Effector CD8-positive, alpha-beta T cell (primary cell): Measurements from ENCODE around the gene RFC3.

Experiments used
- DNase-seq: peaks from one replicate; lab custom pipeline; 2025; lab: John Stamatoyannopoulos, UW

RFC3 gene

DNA sequence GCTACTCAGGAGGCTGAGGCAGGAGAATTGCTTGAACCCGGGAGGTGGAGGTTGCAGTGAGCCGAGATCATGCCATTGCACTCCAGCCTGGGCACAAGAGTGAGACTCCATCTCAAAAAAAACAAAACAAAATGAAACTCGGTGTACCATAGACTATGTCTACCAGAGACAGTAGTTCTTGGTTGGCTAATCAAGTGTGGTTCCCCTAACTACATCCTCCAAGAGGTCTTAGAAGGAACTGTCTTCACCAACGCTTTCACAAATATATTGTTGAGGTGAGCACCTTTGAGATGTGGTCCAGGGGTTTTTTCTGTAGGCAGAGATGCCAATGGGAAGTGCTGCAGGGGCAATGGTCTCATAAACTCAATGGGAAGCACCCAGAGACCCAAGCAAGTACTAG, 48.0 kb downstream of the RFC3 start:
- no peak for DNase-seq

DNA sequence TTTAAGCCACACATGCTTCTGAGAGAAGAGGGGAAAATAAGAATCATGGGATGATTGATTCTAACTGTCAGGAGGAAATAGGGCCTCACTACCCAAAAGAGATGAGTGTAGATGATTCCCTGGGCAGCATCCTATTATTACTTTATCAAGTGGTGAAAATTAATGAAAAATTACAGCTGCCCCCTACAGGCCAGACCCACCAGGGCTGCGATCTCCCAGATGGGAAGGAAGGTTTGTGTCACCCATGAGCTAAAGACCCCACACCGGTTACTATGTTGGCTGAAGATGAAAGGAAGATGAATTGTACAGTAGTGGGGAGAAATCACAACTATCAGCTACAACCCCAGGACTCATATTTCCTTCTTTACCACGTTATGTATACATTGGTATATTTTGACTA, 49.5 kb downstream of the RFC3 start:
- DNase-seq = no peak

DNA sequence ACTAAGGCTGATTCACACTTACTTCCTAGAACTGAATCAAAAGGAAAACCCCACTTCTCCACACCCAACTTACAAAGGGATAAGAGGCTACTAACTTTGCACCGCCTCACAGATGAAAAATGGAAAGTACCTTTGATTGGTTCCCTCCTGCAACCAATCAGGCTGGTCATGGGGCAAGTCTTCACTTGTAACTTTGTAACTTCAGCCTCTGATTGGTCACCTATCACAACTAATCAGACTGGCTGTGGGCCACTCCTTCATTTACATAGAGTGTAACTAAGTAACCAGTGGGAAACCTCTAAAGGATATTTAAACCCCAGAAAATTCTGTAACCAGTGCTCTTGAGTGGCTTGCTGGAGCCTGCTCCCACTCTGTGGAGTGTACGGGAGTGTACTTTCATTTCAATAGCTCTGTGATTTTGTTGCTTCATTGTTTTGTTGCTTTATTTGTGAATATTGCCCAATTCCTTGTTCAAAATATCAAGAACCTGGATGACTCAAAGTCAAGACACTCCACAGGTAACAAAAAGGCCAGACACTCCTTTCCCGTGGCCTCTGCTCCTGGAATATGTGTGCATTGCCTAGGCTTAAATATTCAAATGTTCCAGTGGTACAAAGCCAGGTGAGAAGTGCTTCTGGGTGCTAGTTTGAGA, 50.5 kb downstream of the RFC3 start:
- no peak for DNase-seq

DNA sequence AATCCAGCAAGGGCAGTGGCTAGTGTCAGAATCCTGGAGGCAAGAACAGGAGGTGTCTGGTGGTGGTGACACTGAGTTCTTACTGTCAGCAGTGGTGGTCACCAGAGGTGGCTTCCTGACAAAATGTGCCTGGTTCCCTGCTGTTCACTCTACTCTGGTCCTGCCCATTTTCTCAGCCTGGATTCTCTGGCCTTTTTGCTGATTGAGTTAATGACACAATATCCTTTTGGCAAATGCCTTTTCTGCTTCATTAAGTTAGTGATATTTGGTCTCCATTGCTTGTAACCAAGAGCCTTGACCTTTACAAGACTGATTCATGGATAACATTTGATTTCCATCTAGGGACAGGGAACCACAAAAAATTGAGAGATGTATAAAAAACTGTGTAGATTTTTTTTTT, 51.1 kb downstream of the RFC3 start:
- no peak for DNase-seq

DNA sequence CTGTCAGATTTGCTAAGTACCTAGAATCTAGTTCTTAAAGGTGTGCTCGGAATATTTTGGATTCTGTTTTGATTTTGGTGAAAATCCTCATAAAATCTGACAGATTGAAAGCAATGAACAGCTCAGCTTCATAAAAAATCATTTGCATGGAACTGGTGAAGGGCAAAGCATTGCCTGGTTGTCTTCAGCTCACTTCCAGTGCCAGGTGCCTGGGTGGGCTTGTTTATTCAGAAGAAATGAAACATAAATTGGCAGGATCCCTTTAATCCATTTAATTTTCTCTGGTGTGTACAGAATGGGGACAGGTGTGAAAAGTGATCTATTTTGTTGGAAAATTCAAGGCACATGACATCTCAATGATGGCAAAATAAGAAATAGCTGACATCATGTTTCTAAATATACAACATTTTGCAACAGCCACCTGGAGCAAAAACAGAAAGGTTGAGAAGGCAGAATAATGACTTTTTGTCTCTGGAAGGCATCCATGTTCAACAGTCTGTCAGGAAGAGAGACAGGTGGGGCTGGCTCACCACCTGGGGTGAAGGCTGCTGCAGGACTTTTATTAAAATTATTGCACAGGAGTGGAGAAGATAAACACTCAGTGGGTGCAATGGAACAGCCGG, 52.2 kb downstream of the RFC3 start:
- no peak for DNase-seq

DNA sequence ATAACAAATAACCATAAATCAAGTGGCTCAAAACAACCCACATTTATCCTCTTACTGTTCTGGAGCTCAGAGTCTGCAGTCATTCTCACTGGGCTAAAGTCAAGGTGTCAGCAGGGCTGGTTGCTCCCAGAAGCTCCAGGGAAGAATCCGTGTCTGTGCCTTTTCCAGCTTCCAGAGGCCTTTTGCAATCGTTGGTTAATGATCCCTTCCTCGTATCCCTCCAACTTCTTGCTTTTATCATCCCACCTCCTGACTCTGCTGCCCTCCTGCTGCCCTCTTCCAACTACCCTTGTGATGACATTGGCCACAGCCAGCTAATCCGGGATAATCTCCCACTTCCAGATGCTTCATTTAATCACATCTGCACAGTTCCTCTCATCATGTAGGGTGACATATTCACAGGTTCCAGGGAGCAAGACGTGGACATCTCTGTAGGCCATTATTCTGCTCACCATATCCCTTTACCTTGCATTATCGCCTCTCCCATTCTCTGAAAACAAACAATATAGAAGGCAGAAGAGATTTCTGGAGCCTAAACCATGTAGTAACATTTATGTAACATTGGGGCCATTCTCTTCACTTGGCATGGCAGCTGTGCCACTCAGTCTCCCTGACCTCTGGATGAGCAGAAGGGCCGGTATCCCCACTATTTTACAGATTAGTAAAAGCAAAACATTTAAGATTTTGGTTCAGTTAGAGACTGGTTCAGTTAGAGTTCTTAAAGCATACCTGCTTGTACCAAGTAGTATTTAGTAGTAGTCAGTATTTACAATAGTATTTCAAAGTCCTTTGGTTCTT, 53.5 kb downstream of the RFC3 start:
- DNase-seq = no peak

DNA sequence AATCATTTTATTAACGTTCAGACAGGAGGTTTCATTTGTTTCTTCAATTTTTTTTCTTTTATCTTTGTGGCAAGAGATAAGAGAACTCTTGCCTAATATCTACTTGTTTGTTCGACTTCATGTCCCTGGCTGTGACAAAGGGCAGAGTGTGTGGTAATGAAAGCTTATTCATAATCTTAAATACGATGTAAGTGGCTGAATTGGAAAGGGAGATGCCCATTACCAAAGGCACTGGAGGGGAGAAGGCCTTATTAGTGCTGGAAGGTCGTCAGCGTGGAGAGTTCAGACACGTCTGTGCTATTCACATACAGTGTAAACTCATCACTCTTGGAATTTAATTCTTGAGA, 54.0 kb downstream of the RFC3 start:
- DNase-seq = no peak

DNA sequence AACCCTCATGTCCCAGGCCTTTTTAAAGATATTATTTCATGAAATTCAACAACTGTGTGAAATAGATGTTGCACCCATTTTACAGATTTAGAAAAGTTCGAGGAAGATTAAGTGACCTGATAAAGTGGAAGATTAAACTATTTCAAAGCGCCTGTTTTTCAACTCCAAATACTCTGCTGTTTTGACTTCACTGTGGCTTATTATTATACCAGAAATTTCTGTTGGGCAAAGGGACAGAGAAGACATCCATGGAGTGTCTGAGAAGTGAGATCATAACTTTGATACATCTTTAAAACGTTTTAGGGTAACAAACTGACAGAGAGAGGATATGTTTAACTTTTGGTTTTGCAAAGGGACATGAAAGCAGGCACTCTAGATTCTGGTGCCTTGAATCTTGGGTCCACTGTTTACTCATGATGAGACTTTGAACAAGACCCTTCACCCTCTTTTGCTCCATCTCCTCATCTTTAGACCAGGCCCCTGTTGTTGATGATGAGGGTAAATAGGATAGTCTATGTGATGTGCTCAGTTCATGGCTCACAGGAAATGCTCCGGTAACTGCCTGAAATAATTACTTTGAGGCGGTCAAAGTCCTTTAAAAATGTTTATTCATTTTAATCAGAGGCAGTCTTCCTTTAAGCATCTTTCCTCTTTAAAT, 55.4 kb downstream of the RFC3 start:
- no peak for DNase-seq

DNA sequence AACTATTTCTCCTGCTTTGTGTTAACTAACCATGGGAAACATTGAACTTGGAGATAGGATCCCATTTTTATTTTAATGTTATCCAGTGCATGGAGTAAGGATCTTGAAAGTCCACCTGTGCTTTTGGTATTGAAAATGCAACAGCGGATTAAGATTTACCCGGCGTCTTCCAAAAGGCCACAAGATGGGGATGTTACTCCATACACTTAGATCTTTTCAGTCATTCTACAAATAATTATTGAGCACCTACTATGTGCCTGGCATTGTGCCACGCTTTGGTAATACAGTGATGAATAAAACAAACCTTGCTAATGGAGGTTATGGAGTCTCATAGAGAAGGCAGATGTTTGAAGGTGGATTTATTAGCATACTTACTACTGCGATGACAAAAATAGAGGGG, 56.9 kb downstream of the RFC3 start:
- DNase-seq = no peak

DNA sequence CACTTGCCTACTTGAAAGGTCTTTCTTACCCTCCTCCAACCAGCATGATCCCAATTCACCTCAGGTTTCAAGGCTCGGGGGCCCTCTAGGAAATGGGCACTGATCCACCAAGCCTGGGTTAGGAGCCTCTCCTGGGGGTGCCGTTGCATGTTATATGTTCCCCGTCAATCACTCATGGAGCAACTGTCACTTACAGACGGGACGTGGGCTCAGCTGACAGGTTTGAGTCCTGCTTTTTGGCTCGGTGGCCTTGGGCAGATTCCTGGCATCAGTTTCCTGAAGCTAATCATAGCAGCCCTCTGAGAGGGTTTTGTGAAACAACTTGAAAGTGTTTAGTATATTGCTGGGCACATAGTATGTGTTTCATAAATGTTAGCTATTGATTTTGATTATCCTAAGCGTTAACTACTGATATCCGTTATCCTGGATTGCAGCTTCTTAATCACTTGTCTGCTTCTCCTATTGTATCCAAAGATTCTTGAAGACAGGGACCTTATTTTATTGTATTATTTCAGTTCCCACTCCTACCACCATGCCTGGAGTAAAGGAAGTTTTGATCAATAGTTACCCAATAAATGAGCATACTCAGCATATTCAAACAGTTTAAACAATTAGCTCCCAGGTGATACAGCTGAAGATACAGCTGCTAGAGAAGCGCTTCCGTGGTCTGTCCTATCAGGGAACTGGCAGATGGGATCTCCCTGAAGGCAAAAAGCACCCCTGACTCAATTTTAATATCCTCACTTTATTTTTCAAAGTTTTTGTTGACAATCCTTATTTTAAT, 57.9 kb downstream of the RFC3 start:
- DNase-seq = no peak

DNA sequence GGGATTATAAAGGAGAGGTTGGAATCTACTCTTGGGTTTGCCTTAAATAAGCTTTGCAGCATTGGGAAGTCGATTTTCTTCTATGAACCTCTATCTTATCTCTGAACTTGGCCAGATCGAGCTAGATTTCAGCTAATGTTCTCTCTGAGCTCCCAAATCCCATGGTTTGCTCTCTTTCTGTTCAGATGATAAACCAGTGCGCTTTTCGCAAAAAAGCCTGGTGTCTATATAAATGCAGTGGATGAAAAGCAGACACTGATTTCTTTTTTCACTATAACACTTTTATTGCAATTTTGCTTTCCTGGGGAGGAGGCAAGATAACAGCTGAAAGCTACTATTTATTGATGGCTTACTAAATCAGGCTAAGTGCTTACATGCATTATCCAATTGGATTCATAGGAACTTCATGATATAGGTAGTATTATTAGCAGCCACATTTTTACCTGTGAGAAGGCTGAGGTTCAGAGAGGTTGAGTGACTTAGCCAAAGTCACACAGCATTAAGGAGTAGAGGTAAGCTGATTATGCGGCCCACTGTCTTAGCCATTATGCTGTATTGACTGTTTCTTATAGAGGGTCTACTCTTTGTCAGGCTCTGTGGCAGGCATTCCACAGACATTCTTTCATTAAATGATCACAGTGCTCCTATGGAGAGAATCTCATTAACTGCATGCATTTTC, 58.9 kb downstream of the RFC3 start:
- DNase-seq = no peak

DNA sequence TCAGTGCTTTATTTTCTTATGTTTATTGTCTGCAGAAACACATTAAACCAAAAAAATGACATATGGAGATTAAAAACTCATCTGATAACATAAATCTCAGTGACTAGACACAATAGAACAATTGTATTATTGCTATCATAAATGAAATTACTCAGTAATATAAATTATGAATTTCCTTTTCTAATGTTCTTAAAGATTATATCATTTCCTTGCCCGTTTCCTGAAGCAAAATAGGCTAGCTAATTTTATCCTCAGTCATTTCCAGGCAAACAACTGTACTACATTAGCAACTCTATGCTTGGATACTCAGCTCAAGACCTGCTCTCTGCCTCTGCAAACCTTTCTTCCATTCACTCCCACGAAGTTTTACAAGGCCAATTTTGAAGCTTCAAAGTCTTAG, 61.2 kb downstream of the RFC3 start:
- no peak for DNase-seq

DNA sequence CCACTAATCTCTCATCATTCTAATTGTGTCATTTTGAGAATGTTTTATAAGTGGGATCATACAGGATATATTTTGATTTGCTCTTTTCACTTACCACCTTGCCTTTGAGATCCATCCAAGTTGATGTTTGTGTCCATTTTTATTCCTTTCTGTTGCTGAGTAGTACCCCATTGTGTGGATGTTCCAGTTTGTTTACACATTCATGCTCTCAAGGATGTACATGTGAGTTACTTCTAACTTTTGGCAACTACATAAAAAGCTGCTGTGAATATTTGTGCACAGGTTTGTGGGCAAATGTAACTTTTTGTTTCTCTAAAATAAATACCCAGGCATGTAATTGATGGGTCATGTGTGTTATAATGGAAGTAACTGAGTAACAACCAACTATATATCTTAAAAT, 64.9 kb downstream of the RFC3 start:
- no peak for DNase-seq

DNA sequence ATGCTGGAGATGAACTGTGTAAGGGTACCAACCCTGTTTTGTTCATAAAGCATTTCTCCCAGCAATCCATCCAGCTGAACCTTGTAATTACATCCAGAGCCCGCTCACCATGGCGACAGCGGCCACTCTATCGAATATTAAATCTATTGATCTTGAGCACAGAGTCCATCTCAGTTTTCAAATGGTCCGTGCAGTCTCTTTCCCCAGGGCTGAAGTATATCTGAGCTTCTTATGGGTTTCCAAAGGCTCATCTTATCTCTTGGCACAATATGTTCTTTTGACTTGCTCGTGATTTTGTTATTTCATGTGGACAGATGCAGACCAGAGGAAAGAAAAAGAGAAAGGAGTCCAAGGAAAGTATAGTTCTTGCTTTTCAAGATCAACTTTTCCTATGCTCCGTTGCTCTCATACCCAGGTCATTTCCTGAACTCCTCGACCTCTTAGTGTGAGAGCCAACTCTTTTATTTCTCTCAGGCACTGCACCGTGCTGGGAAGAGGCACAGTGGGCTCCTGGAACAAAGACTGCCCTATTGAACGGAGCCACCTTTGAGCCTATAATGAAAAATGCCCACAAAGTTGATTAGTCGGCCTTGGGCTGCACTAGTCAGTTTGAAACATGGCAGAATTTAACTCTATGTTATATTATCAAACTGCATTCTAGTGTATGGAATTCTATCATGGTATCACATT, 66.7 kb downstream of the RFC3 start:
- no peak for DNase-seq
